Glomerular visceral epithelial cell (primary cell): Measurements from ENCODE around the gene NCKAP5.

Source experiments
- DNase-seq: peaks from one replicate; pipeline ENCODE4 v3.0.0-alpha.2; 2016; ENCODE audit errors: extremely low spot score

NCKAP5 gene

DNA sequence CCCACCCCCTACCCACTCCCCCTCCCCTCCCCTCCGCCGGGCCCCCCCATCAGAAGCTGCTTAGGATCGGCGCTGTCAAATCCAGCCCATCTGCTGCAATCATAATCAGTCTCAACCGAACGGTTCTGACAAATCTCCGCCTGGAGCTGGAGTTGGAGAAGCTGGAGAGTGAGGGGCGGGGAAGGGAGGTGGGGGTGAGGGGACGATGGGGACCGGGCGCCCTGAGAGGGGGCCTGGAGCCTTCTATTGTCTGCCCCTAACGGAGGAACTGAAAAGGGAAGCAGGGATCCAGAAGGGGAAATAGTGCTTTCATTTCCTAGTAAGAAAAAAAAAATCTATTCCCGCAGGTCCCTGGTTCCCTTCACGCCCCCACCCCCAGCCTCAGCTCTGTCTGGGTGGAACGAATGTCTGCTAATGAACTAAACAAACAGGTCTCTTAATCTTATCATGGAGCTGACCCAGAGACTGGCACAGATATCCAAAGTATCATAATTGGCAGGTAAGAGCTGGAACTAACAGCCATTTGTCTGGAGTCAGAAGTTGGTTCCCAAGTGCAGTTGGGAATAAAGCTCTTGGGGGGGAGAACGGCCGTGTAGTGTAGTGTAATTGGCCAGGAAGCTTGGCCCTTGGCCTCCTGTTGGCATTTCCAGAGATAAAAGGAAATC, 301.2 kb downstream of the NCKAP5 start:
- peak; percentile 7 for DNase-seq

DNA sequence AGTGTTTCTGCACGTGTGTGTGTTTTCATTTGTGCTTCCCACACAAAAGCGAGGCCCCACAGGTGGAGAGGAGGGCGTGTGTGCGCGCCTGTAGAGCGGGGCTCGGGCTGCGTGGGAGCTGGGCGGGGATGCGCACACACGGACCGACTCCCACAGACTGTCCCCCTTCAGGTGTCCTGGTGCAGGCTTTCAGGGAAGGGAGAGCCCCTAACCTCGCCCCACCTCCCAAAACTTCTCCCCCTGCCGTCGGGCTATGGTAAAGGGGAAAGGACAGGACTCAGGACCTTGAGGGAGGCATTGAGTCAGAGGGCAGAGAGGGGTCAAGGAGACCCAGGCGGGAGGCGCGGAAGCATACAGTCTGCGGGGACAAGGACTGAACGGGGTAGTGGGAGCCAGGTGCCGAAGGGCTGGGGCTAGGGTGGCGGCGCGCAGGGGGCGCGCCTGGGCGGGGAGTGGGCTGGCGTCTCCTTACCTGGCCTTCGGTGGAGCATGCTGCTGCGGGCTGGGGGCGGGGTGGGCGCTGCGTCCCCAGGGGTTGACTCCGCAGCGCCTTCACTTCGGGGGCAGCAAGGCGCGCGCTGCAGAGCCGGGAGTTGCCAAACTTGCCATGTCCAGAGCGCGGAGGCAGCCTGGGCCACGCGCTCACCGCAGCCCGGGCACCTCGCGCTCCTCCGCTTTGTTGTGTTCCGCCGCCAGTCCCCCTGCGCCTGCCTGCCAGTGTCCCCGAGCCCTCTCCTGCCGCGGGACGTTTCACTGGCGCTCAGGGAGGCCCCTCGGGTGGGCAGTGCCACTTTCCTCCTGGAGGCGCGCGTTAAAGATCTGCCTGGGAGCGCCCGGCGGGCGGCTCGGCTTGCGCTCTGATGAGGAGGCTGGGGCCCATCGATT, 302.0 kb downstream of the NCKAP5 start:
- DNase-seq: peak; percentile 27

- DNase-seq: peak; percentile 6
Observed at GRCh38 chr2:133265432-133265949, 302.8 kb downstream of the NCKAP5 start.

DNA sequence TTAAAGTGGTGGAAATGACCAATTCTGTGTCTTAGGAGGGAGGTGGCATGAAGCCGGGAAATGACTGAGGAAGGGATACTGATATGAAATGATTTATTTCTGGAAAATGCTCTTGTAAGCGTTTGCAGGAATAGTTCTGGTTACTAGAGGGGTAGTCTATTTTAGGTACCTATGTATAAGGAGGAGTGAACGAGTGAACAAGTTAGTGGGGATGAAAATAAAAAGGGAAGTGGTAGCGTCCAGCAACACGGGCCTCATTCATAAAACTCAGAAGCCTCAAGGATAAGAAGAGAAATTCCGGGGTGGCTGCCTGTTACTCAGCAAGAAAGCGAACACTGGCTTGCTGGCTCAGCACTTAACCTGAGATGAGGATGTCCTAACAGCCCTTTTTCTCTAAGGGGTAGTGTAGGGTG, 303.3 kb downstream of the NCKAP5 start:
- DNase-seq: no peak

GRCh38 chr2:133262893-133263292, 305.4 kb downstream of the NCKAP5 start:
- DNase-seq: peak; percentile 16

DNA sequence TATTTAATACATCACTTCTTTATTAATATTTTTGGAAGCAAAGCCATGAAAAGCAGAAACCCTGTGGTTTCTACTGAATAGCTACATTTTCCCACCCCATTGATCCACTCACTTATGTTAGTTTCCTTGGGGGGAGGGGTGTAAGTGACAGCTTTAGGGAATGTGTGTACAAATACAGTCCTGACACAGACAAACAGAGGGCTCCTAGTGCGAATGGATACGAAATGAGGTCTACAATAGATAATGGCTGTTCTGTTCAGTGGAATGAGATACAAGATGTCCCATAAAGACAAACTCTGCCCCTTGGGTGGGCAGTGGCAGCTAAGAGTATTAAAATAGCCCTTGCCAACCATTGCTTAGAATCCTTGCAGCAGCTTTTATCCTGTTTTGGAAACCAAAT, 312.9 kb downstream of the NCKAP5 start:
- DNase-seq: no peak

GRCh38 chr2:133253793-133254192, 314.5 kb downstream of the NCKAP5 start:
- DNase-seq: no peak

- DNase-seq: no peak
Observed at GRCh38 chr2:133252780-133253355, 315.4 kb downstream of the NCKAP5 start.

DNA sequence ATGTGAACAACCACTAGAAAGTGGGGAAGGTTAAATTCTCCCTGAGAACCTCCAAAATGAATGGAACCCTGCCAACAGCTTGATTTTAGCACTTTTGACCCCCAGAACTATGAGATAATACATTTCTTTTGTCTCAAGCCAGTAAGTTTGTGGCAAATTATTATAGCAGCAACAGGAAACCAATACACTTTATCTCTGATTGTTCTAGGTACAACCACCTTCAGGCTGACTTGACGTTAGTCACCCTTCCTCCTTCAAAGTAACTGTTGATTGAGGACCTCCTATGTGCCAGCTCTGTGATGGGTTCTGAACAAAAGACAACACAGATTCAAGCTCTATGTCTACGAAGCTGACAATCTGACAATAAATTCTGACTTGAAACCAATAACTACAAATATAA, 318.9 kb downstream of the NCKAP5 start:
- DNase-seq: no peak

- DNase-seq: no peak
Observed at GRCh38 chr2:133248264-133248663, 320.0 kb downstream of the NCKAP5 start.

GRCh38 chr2:133247631-133248030, 320.6 kb downstream of the NCKAP5 start:
- no peak for DNase-seq

DNA sequence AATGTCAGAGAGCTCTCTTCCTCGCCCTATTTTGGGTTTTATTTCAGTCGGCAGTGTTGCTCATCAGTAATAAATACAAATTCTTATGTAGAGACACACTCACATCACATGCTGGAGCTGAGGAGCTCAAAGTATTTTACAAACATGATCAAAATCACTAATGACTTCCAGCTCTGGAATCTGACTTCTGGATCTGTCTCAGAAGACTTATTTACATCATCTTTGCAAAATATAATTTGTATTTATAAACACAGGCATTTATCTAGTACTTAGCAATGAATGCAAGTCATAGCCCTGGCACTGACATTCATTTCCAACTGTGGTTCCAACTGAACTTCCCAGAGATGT, 327.1 kb downstream of the NCKAP5 start:
- no peak for DNase-seq

GRCh38 chr2:133240491-133241223, 327.6 kb downstream of the NCKAP5 start:
- no peak for DNase-seq

DNA sequence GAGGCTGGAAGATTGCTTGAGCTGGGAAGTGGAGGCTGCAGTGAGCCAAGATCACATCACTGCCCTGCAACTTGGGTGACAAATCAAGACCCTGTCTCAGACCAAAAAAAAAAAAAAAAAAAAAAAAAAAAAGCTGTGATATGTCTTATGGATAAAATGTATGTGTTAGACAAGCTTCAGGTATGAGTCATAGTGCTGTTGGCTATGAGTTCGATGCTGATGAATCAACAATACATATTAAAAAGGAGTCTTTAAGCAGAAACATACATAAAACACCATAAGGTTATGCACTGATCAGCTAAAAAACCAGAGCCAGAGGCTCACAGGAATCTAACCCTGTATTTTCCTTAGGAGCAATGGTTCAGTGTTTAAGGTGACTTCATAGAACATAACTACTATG, 332.3 kb downstream of the NCKAP5 start:
- no peak for DNase-seq

GRCh38 chr2:133232556-133232955, 335.7 kb downstream of the NCKAP5 start:
- DNase-seq: no peak

DNA sequence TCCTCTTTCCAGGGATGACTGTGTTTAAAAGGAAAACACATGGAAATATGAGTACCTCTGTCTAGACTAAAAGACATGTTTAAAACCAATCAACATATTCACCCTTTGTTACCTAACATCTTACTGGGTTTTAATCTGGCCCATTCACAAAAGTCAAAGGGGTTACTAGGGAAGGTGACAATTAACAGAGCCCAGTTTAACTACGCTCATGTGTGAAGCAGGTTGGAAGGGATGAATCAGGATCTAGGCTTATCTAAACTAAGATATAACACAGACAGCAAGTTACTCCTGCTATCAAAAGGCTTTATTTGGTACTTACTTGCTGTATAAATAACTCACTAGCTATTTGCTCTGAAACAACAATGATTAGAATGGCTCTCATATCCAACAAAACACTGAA, 337.0 kb downstream of the NCKAP5 start:
- DNase-seq: no peak

DNA sequence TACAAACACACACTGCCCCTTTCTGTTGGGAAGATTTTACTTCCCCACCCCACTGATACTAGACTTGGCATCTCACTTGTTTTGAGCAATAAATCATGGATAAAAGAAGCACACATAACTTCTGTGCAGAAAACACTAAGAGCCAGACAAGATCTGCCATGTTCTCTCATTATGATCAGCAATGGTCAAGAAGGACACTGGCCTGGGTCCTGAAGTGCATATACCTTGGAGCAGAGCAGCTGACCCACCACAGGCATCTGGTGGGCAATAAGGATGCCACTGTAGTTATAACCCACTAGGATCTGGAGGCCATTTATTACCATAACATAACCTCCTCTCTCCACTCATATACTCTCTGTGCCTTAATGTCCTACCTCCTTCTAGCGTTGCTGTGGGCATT, 338.3 kb downstream of the NCKAP5 start:
- no peak for DNase-seq

DNA sequence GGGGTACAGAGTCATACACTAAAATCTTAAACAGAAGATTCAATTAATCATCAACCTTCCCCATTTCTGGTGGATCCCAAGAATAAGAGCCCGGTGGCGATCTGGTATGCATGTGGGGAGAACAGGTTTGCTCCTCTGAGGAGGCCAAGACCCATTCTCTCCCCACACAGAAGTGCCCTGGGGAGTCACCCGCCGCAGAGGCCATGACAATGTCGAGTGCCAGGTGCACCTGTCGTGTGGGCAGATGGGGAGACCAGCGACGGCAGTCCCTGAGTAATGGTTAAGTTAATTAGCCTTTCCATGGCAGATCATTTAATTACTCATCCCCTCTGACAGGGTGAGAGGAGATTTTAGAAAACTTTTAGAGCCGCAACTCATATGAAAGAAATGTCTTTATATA, 345.0 kb downstream of the NCKAP5 start:
- no peak for DNase-seq

DNA sequence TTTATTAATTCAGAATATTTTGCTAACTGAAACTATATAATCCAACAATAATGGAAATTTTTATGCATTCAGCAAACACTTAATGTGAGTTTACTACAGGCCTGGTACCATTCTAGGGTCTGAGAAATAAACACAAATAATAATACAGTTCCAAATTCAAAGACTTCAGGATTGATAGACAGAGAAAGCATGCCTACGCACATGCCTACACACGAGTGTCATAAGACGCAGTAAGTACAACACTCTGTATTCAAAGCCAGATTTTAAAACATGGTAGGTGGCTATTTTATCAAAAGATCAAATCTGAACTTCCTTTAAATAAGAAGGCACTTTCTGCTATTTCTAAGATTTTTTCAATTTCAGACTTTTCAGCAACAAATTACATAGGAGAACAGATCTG, 346.9 kb downstream of the NCKAP5 start:
- DNase-seq: no peak

- no peak for DNase-seq
Observed at GRCh38 chr2:133218204-133218603, 350.1 kb downstream of the NCKAP5 start.

- DNase-seq: no peak
Observed at GRCh38 chr2:133215477-133215876, 352.8 kb downstream of the NCKAP5 start.

DNA sequence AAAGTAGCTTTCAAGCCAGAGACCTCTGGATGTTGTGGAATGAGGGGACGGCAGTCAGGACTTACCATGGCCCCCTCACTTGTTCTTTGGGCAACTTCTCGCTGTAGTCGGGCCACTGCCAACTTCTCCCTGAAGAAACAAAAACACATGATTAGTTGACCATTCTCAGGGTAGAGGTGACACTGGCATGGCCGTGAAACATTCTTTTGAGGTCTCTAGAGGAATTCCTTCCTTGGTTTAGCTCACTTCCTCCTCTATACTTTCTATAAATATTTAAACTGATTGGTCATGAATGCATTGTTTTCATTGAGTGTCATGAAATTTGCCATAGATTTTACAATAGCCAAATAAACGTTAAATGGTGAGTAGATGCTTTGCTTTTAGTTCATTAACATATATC, 354.6 kb downstream of the NCKAP5 start:
- DNase-seq: peak; percentile 47
